Lower leg skin (tissue), 3 donors: ENCODE measurements around the gene MVB12B.

Source experiments
- POLR2A ChIP-seq, 2 donors: fragments of 450-650 bp; IDR thresholded peaks; one replicate each; pipeline ENCODE4 v1.6.1; 2016 to 2017; ENCODE audit warnings: antibody characterized with exemption in 2 of 2, mild to moderate bottlenecking in 1 of 2, moderate library complexity in 1 of 2
- TF ChIP-seq, protein P1 (sequence below), 3 donors: fragments of 450-650 bp; IDR thresholded peaks; one replicate each; pipeline ENCODE4 v1.5.1; 2016; ENCODE audit warnings: antibody characterized with exemption in 3 of 3, mild to moderate bottlenecking in 3 of 3, moderate library complexity in 2 of 3

DNA sequence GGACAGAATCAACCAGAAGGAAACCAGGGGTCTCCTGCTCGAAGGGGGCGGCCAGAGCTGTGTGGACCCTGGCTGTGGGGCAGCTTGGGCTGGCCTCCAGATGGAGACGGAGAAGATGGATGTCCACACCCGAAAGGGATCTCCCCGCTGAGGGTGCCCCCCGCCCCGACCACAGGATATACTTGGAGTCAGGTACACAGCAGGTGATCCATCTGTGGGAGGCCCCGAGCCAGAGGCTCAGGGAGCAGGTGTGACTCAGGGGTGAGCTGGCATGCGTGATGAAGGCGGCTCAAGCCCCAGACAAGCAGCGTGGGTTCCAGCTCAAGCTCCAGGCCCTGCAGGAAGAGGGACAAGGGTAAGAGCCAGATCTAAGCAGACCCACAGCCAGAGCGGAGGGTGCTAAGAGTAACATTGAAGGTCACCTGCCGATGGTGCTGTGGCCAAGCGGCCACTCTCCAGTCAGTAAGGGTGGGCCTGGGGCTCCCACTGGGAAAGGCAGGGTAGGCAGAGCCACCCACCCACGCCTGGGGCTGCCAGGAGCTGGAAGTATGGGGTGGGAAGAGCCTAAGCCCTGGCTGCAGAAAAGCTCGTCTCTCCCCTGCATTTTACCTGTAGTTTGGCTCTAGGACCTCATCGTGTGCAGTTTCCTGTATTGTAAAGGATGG, 30.6 kb upstream of the MVB12B start:
- TF ChIP-seq, protein P1, sequence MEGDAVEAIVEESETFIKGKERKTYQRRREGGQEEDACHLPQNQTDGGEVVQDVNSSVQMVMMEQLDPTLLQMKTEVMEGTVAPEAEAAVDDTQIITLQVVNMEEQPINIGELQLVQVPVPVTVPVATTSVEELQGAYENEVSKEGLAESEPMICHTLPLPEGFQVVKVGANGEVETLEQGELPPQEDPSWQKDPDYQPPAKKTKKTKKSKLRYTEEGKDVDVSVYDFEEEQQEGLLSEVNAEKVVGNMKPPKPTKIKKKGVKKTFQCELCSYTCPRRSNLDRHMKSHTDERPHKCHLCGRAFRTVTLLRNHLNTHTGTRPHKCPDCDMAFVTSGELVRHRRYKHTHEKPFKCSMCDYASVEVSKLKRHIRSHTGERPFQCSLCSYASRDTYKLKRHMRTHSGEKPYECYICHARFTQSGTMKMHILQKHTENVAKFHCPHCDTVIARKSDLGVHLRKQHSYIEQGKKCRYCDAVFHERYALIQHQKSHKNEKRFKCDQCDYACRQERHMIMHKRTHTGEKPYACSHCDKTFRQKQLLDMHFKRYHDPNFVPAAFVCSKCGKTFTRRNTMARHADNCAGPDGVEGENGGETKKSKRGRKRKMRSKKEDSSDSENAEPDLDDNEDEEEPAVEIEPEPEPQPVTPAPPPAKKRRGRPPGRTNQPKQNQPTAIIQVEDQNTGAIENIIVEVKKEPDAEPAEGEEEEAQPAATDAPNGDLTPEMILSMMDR (IDR thresholded peaks at IDR 0.05): no peak
- no peak for TF ChIP-seq POLR2A (IDR thresholded peaks at IDR 0.05)
